K562 (cell line): ENCODE measurements around the gene SGMS1. TPM values are rescaled to one million over a fixed set of nuclear protein-coding genes. Genes with fewer than 3 reads are reported as not detected.

Source experiments
- ATAC-seq: fragments of 200-7000 bp; cut with Tn5 transposase; 3 replicates; pipeline ENCODE4 v1.9.1; 2020; ENCODE audit warnings: moderate library complexity
- BruUV-seq: library from RNA; stranded (reverse); fragments of 400-500 nt; replicated peaks from 2 replicates; lab custom pipeline; 2021; lab: Mats Ljungman, UMichigan
- CTCF ChIA-PET: fragments of 300-600 bp; formaldehyde crosslinking; extraction: SDS; loops from one replicate; lab custom pipeline; 2021; ENCODE audit warnings: low intra/inter-chr PET ratio; lab: Yijun Ruan, JAX
- POLR2A ChIA-PET: fragments of 300-600, 350-650 bp; sonication (Branson Sonifier 250); formaldehyde crosslinking; extraction: SDS; loops from one replicate; lab custom pipeline; 2021; ENCODE audit warnings: antibody characterized with exemption, inconsistent platforms; lab: Yijun Ruan, JAX
- DNase-seq, 4 experiments: peaks; one replicate each; pipeline versions ENCODE4 v3.0.0 to v3.0.0-alpha.2; 2011 to 2018; ENCODE audit warnings: low spot score in 3 of 4, mixed read lengths in 3 of 4; ENCODE audit errors: extremely low read depth in 1 of 4
- FAIRE-seq: peaks from 2 replicates; lab custom pipeline; 2011; peaks lifted over from hg19 to GRCh38; lab: Jason Lieb, UNC
- H2AFZ ChIP-seq: 2 replicates; pipeline ENCODE4 v1.6.0; 2011; ENCODE audit warnings: low read depth, low read length, control low read depth, inconsistent platforms
- H3K27ac ChIP-seq: fragments of 200-600 bp; 3 replicates; pipeline ENCODE4 v1.8.0; 2011; ENCODE audit warnings: low read depth, mild to moderate bottlenecking, control low read depth, inconsistent platforms, low read length, moderate library complexity, mixed read lengths; ENCODE audit errors: extremely low read depth
- H3K27me3 ChIP-seq, 2 experiments: fragments of 300-600 bp in 1 of 2; 2 replicates in 1 of 2; 3 replicates in 1 of 2; pipeline versions ENCODE4 v1.6.0 to v1.8.0; 2011; ENCODE audit warnings: inconsistent platforms in 2 of 2, low read length in 2 of 2, mild to moderate bottlenecking in 1 of 2, mixed read lengths in 1 of 2, moderate library complexity in 1 of 2; ENCODE audit not compliant: control insufficient read depth in 2 of 2, insufficient read depth in 2 of 2
- H3K36me3 ChIP-seq: fragments of 300-600 bp; 3 replicates; pipeline ENCODE4 v1.8.0; 2011; ENCODE audit warnings: mild to moderate bottlenecking, low read length, inconsistent platforms; ENCODE audit not compliant: control insufficient read depth, insufficient read depth
- H3K4me1 ChIP-seq, 2 experiments: fragments of 200-600 bp in 1 of 2; replicated peaks in 1 of 2; 2 replicates in 1 of 2; 3 replicates in 1 of 2; pipeline versions ENCODE4 v1.5.1 to v1.8.0; 2011; ENCODE audit warnings: inconsistent platforms in 2 of 2, low read length in 2 of 2, mild to moderate bottlenecking in 1 of 2, mixed read lengths in 1 of 2, moderate library complexity in 1 of 2; ENCODE audit not compliant: control insufficient read depth in 2 of 2, insufficient read depth in 2 of 2
- H3K4me2 ChIP-seq: 2 replicates; pipeline ENCODE4 v1.6.1; 2011; ENCODE audit warnings: low read length, control low read depth, inconsistent platforms, mixed read lengths; ENCODE audit not compliant: insufficient read depth
- H3K4me3 ChIP-seq: fragments of 200-600 bp; sonication (generic), shearing (Covaris generic); 2 replicates; pipeline ENCODE4 v1.5.1; 2016; ENCODE audit warnings: control low read depth, inconsistent platforms
- H3K79me2 ChIP-seq: fragments of 200-600 bp; 3 replicates; pipeline ENCODE4 v1.8.0; 2011; ENCODE audit warnings: low read length, inconsistent platforms; ENCODE audit not compliant: control insufficient read depth, insufficient read depth
- H3K9ac ChIP-seq, 2 experiments: 2 replicates each; pipeline versions ENCODE4 v1.6.0 to v1.6.1; 2011; ENCODE audit warnings: low read depth in 2 of 2, low read length in 2 of 2, control low read depth in 1 of 2, inconsistent platforms in 1 of 2, mild to moderate bottlenecking in 1 of 2, mixed read lengths in 1 of 2; ENCODE audit not compliant: insufficient read depth in 1 of 2
- H3K9me1 ChIP-seq: one replicate; pipeline ENCODE4 v1.6.0; 2011; ENCODE audit warnings: inconsistent platforms, mild to moderate bottlenecking, low read length, moderate library complexity; ENCODE audit not compliant: control insufficient read depth, insufficient read depth
- H3K9me3 ChIP-seq: replicated peaks from 2 replicates; pipeline ENCODE4 v1.5.1; 2011; ENCODE audit warnings: low read depth, low read length, inconsistent platforms; ENCODE audit not compliant: control insufficient read depth, insufficient read depth
- H4K20me1 ChIP-seq: replicated peaks from 2 replicates; pipeline ENCODE4 v1.6.1; 2011; ENCODE audit warnings: low read length, inconsistent platforms, mixed read lengths; ENCODE audit not compliant: control insufficient read depth, insufficient read depth
- DACH1 ChIP-seq: fragments of 450-650 bp; IDR thresholded peaks from 2 replicates; pipeline ENCODE4 v1.6.1; 2018; ENCODE audit not compliant: partially characterized antibody
- DPF2 ChIP-seq: fragments of 450-650 bp; IDR thresholded peaks from 2 replicates; pipeline ENCODE4 v1.6.1; 2016
- ETV1 ChIP-seq: fragments of 450-650 bp; conservative IDR thresholded peaks from 2 replicates; pipeline ENCODE4 v1.6.1; 2016; ENCODE audit warnings: missing genetic modification characterization, control low read depth, low read depth, missing compliant biosample characterization
- ETV5 ChIP-seq: sonication (generic); formaldehyde crosslinking; IDR thresholded peaks from 2 replicates; pipeline ENCODE4 v1.4.0; 2020; ENCODE audit warnings: low read depth, mild to moderate bottlenecking, missing genetic modification reagents
- FOXK2 ChIP-seq, 2 experiments: fragments of 450-650 bp; IDR thresholded peaks in 1 of 2; conservative IDR thresholded peaks in 1 of 2; 2 replicates each; pipeline ENCODE4 v1.6.1; 2016; ENCODE audit warnings: low read depth in 2 of 2, mild to moderate bottlenecking in 1 of 2
- GMEB1 ChIP-seq: fragments of 250-450 bp; sonication (Bioruptor Pico); IDR thresholded peaks from 2 replicates; pipeline ENCODE4 v1.4.0; 2020; ENCODE audit warnings: mild to moderate bottlenecking
- MXD1 ChIP-seq: fragments of 250-450 bp; sonication (Bioruptor Pico); IDR thresholded peaks from 2 replicates; pipeline ENCODE4 v1.8.0; 2021; ENCODE audit warnings: borderline replicate concordance, mild to moderate bottlenecking, moderate library complexity; ENCODE audit not compliant: poor library complexity, severe bottlenecking
- MYC ChIP-seq, 2 experiments: fragments of 250-450 bp in 1 of 2; sonication (Bioruptor Pico) in 1 of 2; IDR thresholded peaks; 2 replicates each; pipeline versions ENCODE4 v1.5.1 to v1.6.1; 2012 to 2021; ENCODE audit warnings: low read depth in 2 of 2, borderline replicate concordance in 1 of 2, improper control_type of control experiment in 1 of 2, low read length in 1 of 2, mild to moderate bottlenecking in 1 of 2, moderate library complexity in 1 of 2
- SETDB1 ChIP-seq: IDR thresholded peaks from one replicate; pipeline ENCODE4 v1.6.1; 2012; ENCODE audit warnings: low read length, control low read depth, inconsistent platforms
- SMAD4 ChIP-seq: fragments of 250-450 bp; sonication (Bioruptor Pico); conservative IDR thresholded peaks from 2 replicates; pipeline ENCODE4 v1.8.0; 2021; ENCODE audit warnings: inconsistent platforms, mild to moderate bottlenecking, moderate library complexity
- SMARCE1 ChIP-seq: fragments of 450-650 bp; IDR thresholded peaks from 2 replicates; pipeline ENCODE4 v1.7.1; 2016; ENCODE audit warnings: mild to moderate bottlenecking
- SP1 ChIP-seq: sonication (generic); formaldehyde crosslinking; IDR thresholded peaks from 2 replicates; pipeline ENCODE4 v1.8.1; 2022; ENCODE audit warnings: mild to moderate bottlenecking, missing genetic modification reagents
- TEAD1 ChIP-seq, 2 experiments: fragments of 450-650 bp in 1 of 2; sonication (generic) in 1 of 2; formaldehyde crosslinking; IDR thresholded peaks; 2 replicates each; pipeline versions ENCODE4 v1.4.0 to v1.8.0; 2020 to 2022; ENCODE audit warnings: mild to moderate bottlenecking in 2 of 2, missing genetic modification reagents in 1 of 2
- XRCC4 ChIP-seq: IDR thresholded peaks from one replicate; pipeline ENCODE4 v1.6.1; 2011; ENCODE audit not compliant: insufficient read depth, insufficient read length; ENCODE audit errors: extremely low read depth
- ZEB2 ChIP-seq: fragments of 450-650 bp; IDR thresholded peaks from 2 replicates; pipeline ENCODE4 v1.6.1; 2016
- ZNF282 ChIP-seq: sonication (generic); formaldehyde crosslinking; IDR thresholded peaks from 2 replicates; pipeline ENCODE4 v1.8.1; 2023; ENCODE audit warnings: missing genetic modification reagents
- ZNF561 ChIP-seq: fragments of 450-650 bp; formaldehyde crosslinking; conservative IDR thresholded peaks from 2 replicates; pipeline ENCODE4 v1.4.0; 2020; ENCODE audit warnings: mild to moderate bottlenecking, moderate library complexity
- WGBS: fragments of 100-300 bp; shearing (Covaris generic); methylation state at CpG from one replicate; pipeline ENCODE4 v1.1.6; 2016; ENCODE audit warnings: low coverage, mixed read lengths; ENCODE audit not compliant: insufficient coverage; ENCODE audit errors: missing lambda C conversion rate; 5-methylcytosine and 5-hydroxymethylcytosine counted together
- in situ Hi-C: fragments of 300-500 bp; cut with MboI; formaldehyde crosslinking; loops from 4 replicates; pipeline ENCODE4 v1.15.0; 2018; ENCODE audit warnings: inconsistent platforms, mixed read lengths
- intact Hi-C: fragments of 100-400 bp; cut with micrococcal nuclease; formaldehyde crosslinking; loops from 2 replicates; pipeline ENCODE4 v1.14.2; 2022
- polyA plus RNA-seq, 8 experiments: library from polyadenylated mRNA; depleted of rRNA in 4 of 8; stranded (reverse) in 5 of 8; unstranded in 3 of 8; fragments of >200 nt; fragmentation: Nextera tagmentation in 2 of 8; fragmentation: Illumina TruSeq in 1 of 8; extraction: Ambion mirVana in 2 of 8; extraction: Trizol in 1 of 8; gene quantifications; 2 replicates each; pipeline versions ENCODE4 v1.2.1 to v1.2.3, GENCODE V29; 2011 to 2014; ENCODE audit warnings: inconsistent platforms in 1 of 8, missing spikeins in 1 of 8
- total RNA-seq, 7 experiments: library from RNA; depleted of rRNA in 6 of 7; stranded (reverse); fragments of >200 nt in 6 of 7; fragmentation: Illumina TruSeq in 2 of 7; extraction: Trizol in 2 of 7; gene quantifications; 2 replicates each; pipeline versions ENCODE4 v1.2.1 to v1.2.3, GENCODE V29; 2011 to 2021; ENCODE audit warnings: low replicate concordance in 1 of 7

The SGMS1 gene
- total and polyA plus RNA-seq, 9 of the 15 experiments (the other 6 are each of a cell fraction or from before 2014, with no cell fraction given) = 22.6 to 232 (median 82.2) TPM

- peaks cover 16% of the 10 kb centered on the region for H4K20me1 ChIP-seq
- H3K4me3 ChIP-seq = no peak overlapping the region
- no peaks in the 10 kb centered on the region; the same call in 2 of the 3 replicates for H3K36me3 ChIP-seq
- H3K27me3 ChIP-seq = no peaks in the 10 kb centered on the region
- no peak overlapping the region for H2AFZ ChIP-seq
- peak overlapping the region; percentile 8; the same call in 2 of the 3 replicates for H3K27ac ChIP-seq
- peaks cover 95% of the 10 kb centered on the region for H3K79me2 ChIP-seq
- ChIA-PET POLR2A (interaction anchor here (0.5 to 1.5 kb wide), 4 partner anchors 9 to 1802 kb away, joined by 3 to 7 read pairs (median 4); no protein-coding TSS in a partner anchor), CTCF (no interaction called here)
- in situ Hi-C loops = no loop called here
- H3K4me1 ChIP-seq = peaks cover 6 to 53% of the 10 kb centered on the region in 2 experiments; a peak in 4 of 5 replicates
- H3K9ac ChIP-seq = peak overlapping the region in 1 of 2 experiments; percentile 62; a peak in 2 of 4 replicates
- no peaks in the 10 kb centered on the region for H3K9me1 ChIP-seq
- WGBS = 17% methylated on average over 7 of the region's 7 CpGs
- no TSS peak for BruUV-seq
- peak; percentile 49 to 75 (median 62) for DNase-seq
- no peaks in the 10 kb centered on the region for H3K9me3 ChIP-seq
- ATAC-seq = peak; percentile 85
- peak overlapping the region; percentile 56 for H3K4me2 ChIP-seq
- FAIRE-seq = peak; percentile 74
- intact Hi-C loops = no loop called here
- TF ChIP-seq SETDB1 (no peak), ZNF282 (no peak), ETV1 (0 out of 2 replicates have a peak, but pooled peaks have one; percentile 30), TEAD1 (CRISPR knock-in tag; IDR thresholded peaks at IDR 0.05) (0 out of 4 replicates have a peak, but pooled peaks of 1 of the 2 experiments have one; percentile 24), ZNF561 (CRISPR knock-in tag) (no peak), MXD1 (CRISPR knock-in tag) (no peak), XRCC4 (no peak), DPF2 (peak; percentile 39; the same call in 1 of the 2 replicates), ZEB2 (0 out of 2 replicates have a peak, but pooled peaks have one; percentile 19), SP1 (no peak), SMARCE1 (0 out of 2 replicates have a peak, but pooled peaks have one; percentile 12), ETV5 (CRISPR knock-in tag) (no peak), GMEB1 (CRISPR knock-in tag) (no peak), MYC (IDR thresholded peaks at IDR 0.05; ENCODE audit: low read depth, low read length) (no peak), MYC (CRISPR knock-in tag; IDR thresholded peaks at IDR 0.05; ENCODE audit: borderline replicate concordance, low read depth) (no peak), DACH1 (peak; percentile 35), SMAD4 (CRISPR knock-in tag) (peak; percentile 50; the same call in 1 of the 2 replicates), FOXK2 (conservative IDR thresholded peaks at IDR 0.05 in 1 of 2, IDR thresholded peaks at IDR 0.05 in 1 of 2; ENCODE audit: low read depth in 2 of 2) (0 out of 4 replicates have a peak, but pooled peaks of 1 of the 2 experiments have one; percentile 24)
Measured at GRCh38 chr10:50538555-50539398, 85.0 kb downstream of the SGMS1 start.
